ENCODE data around the gene KLF3. TPM values are rescaled to one million over a fixed set of nuclear protein-coding genes. Genes with fewer than 3 reads are reported as not detected.

The KLF3 gene
- total RNA-seq, 2 donors from 2014 or later = 91.7 to 95.2 TPM

Other genes starting within 250 kb of the KLF3 start
- 1 to 10 TPM in 1 of 2 donors, not detected in 1; 1.1 TPM for gene TLR10, start 118.8 kb downstream of the KLF3 start, total RNA-seq
- 10 to 100 TPM; 16.6 to 22.9 TPM for gene TLR1, start 140.6 kb downstream of the KLF3 start, total RNA-seq
- gene TLR6, start 192.6 kb downstream of the KLF3 start, total RNA-seq = 1 to 10 TPM; 2.8 to 6.4 TPM
- gene FAM114A1, start 203.6 kb downstream of the KLF3 start, total RNA-seq = under 1 TPM in 1 of 2 donors, not detected in 1; 0.50 TPM

Data from T-helper 17 cell (primary cell).